Left renal pelvis (tissue), 4 donors: ENCODE data around the gene LMO1. TPM values are rescaled to one million over a fixed set of nuclear protein-coding genes. Genes with fewer than 3 reads are reported as not detected.

Experiments
- DNase-seq, 4 donors: peaks; one replicate each; pipeline ENCODE4 v3.0.0-alpha.2; 2013; ENCODE audit warnings: low read depth in 4 of 4, low spot score in 3 of 4
- polyA plus RNA-seq, 4 donors: library from polyadenylated mRNA; unstranded; fragments of 120-200 nt; gene quantifications; one replicate each; pipeline ENCODE4 v1.2.1, GENCODE V29; 2013; ENCODE audit not compliant: insufficient read length in 4 of 4

Gene LMO1
- under 1 TPM; 0.16 to 0.84 (median 0.53) TPM for polyA plus RNA-seq

GRCh38 chr11:8263769-8264410, at the start of gene LMO1:
TSS of gene LMO1 (minus strand) at chr11:8263878. CDS start at chr11:8263362, 516 bp downstream.
- DNase-seq: peak in 2 of 4 donors; percentile 69

GRCh38 chr11:8312986-8313385, 49.3 kb upstream of the LMO1 start:
- no peak for DNase-seq

- DNase-seq: no peak
These were observed 47.7 kb upstream of the LMO1 start for GRCh38 chr11:8311366-8311765.

GRCh38 chr11:8310743-8311298, 47.1 kb upstream of the LMO1 start:
- no peak for DNase-seq

- DNase-seq: no peak
These were observed 46.2 kb upstream of the LMO1 start for GRCh38 chr11:8309862-8310261.

- no peak for DNase-seq
These were observed 45.6 kb upstream of the LMO1 start for GRCh38 chr11:8309311-8309710.

- no peak for DNase-seq
These were observed 43.9 kb upstream of the LMO1 start for GRCh38 chr11:8307601-8308000.

GRCh38 chr11:8301622-8302021, 37.9 kb upstream of the LMO1 start:
- no peak for DNase-seq

GRCh38 chr11:8298801-8299786, 35.4 kb upstream of the LMO1 start:
- no peak for DNase-seq

GRCh38 chr11:8297781-8298440, 34.2 kb upstream of the LMO1 start:
- no peak for DNase-seq

GRCh38 chr11:8296872-8297271, 33.2 kb upstream of the LMO1 start:
- no peak for DNase-seq

GRCh38 chr11:8296038-8296649, 32.5 kb upstream of the LMO1 start:
- no peak for DNase-seq

- no peak for DNase-seq
These were observed 30.7 kb upstream of the LMO1 start for GRCh38 chr11:8294251-8294935.

- DNase-seq: no peak
These were observed 29.5 kb upstream of the LMO1 start for GRCh38 chr11:8293171-8293570.

GRCh38 chr11:8292351-8292750, 28.7 kb upstream of the LMO1 start:
- no peak for DNase-seq

GRCh38 chr11:8291421-8292350, 28.0 kb upstream of the LMO1 start:
- DNase-seq: no peak

GRCh38 chr11:8290081-8290810, 26.6 kb upstream of the LMO1 start:
- no peak for DNase-seq

- no peak for DNase-seq
These were observed 25.8 kb upstream of the LMO1 start for GRCh38 chr11:8289492-8289918.
